Tibial nerve (tissue), 3 donors: ENCODE measurements around the gene PLCH2.

Experiments used
- POLR2A ChIP-seq, 2 donors: fragments of 450-650 bp; IDR thresholded peaks; one replicate each; pipeline ENCODE4 v1.6.1; 2017; ENCODE audit warnings: antibody characterized with exemption in 2 of 2, mild to moderate bottlenecking in 2 of 2, moderate library complexity in 2 of 2
- TF ChIP-seq, protein P1 (sequence below), 5 experiments: fragments of 200-600 bp in 3 of 5; fragments of 450-650 bp in 2 of 5; sonication (generic) in 3 of 5; IDR thresholded peaks; one replicate each; pipeline ENCODE4 v1.5.1; 2016 to 2019; ENCODE audit warnings: antibody characterized with exemption in 5 of 5, mild to moderate bottlenecking in 3 of 5, moderate library complexity in 2 of 5

DNA sequence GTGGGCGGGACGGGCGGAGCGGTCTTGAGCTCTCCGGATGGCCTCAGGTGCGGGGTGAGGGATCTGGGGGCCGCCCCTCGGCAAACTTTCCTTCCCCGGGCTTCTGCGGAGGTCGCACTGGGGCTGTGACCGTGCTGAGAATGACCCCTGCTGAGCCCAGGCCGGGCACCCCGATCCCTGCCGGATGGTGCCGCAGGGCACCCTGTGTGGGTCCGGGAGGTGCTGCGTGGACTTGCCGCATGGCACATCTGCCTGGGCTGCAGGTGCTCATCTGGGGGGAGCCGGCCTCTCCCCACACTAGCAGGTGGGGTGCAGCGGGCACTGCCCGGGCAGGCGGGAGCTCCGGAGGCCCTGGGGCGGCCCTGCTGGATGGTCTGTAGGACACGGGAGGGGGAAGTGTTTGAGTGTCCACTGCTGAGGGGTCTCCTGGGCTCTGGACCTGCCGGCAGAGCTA lies 31.9 kb upstream of the PLCH2 start:
- TF ChIP-seq, protein P1, sequence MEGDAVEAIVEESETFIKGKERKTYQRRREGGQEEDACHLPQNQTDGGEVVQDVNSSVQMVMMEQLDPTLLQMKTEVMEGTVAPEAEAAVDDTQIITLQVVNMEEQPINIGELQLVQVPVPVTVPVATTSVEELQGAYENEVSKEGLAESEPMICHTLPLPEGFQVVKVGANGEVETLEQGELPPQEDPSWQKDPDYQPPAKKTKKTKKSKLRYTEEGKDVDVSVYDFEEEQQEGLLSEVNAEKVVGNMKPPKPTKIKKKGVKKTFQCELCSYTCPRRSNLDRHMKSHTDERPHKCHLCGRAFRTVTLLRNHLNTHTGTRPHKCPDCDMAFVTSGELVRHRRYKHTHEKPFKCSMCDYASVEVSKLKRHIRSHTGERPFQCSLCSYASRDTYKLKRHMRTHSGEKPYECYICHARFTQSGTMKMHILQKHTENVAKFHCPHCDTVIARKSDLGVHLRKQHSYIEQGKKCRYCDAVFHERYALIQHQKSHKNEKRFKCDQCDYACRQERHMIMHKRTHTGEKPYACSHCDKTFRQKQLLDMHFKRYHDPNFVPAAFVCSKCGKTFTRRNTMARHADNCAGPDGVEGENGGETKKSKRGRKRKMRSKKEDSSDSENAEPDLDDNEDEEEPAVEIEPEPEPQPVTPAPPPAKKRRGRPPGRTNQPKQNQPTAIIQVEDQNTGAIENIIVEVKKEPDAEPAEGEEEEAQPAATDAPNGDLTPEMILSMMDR (IDR thresholded peaks at IDR 0.05), result no peak
- no peak for TF ChIP-seq POLR2A (IDR thresholded peaks at IDR 0.05)
